Measurements from ENCODE around the gene TSPAN15. TPM values are rescaled to one million over a fixed set of nuclear protein-coding genes. Genes with fewer than 3 reads are reported as not detected.

Gene TSPAN15
- total and polyA plus RNA-seq, 9 donors: 2.8 to 13.7 (median 5.6) TPM

DNA sequence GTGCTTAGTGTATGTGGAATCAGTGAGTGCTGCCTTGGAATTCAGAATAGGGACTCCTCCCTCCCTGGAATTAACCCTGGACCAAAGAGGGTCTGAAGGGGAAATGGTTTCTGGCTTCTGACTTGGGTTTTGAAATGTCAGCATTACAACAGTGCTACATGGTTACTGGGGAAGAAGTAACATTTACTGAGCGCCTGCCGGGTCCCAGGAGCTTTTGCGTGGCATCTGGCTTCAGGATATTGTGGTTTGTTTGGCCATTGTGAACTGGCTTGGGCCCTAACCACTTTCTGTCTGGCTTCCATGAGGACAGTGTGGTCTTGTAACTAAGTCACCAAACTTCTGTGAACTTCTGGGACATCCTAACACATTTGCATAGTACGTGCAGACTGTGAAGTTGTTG, 21.3 kb downstream of the TSPAN15 start:
- H3K27me3 ChIP-seq: no peaks in the 10 kb centered on the region
- no peaks in the 10 kb centered on the region for H3K9me3 ChIP-seq
- peaks cover 3% of the 10 kb centered on the region for H3K4me1 ChIP-seq (ENCODE audit: insufficient read depth)
- H3K4me3 ChIP-seq: no peak overlapping the region
- intact Hi-C loops (cut with DNase I): no loop called here
- no peak for TF ChIP-seq EP300 (IDR thresholded peaks at IDR 0.05)
- TF ChIP-seq, protein P1, sequence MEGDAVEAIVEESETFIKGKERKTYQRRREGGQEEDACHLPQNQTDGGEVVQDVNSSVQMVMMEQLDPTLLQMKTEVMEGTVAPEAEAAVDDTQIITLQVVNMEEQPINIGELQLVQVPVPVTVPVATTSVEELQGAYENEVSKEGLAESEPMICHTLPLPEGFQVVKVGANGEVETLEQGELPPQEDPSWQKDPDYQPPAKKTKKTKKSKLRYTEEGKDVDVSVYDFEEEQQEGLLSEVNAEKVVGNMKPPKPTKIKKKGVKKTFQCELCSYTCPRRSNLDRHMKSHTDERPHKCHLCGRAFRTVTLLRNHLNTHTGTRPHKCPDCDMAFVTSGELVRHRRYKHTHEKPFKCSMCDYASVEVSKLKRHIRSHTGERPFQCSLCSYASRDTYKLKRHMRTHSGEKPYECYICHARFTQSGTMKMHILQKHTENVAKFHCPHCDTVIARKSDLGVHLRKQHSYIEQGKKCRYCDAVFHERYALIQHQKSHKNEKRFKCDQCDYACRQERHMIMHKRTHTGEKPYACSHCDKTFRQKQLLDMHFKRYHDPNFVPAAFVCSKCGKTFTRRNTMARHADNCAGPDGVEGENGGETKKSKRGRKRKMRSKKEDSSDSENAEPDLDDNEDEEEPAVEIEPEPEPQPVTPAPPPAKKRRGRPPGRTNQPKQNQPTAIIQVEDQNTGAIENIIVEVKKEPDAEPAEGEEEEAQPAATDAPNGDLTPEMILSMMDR (IDR thresholded peaks at IDR 0.05): no peak
- TF ChIP-seq POLR2A (IDR thresholded peaks at IDR 0.05): no peak
- H3K27ac ChIP-seq: no peak overlapping the region
- WGBS, 3 donors: 72 to 88% (median 84%) methylated on average over 4 of the region's 4 CpGs
- DNase-seq: no peak
- H3K36me3 ChIP-seq: no peaks in the 10 kb centered on the region

DNA sequence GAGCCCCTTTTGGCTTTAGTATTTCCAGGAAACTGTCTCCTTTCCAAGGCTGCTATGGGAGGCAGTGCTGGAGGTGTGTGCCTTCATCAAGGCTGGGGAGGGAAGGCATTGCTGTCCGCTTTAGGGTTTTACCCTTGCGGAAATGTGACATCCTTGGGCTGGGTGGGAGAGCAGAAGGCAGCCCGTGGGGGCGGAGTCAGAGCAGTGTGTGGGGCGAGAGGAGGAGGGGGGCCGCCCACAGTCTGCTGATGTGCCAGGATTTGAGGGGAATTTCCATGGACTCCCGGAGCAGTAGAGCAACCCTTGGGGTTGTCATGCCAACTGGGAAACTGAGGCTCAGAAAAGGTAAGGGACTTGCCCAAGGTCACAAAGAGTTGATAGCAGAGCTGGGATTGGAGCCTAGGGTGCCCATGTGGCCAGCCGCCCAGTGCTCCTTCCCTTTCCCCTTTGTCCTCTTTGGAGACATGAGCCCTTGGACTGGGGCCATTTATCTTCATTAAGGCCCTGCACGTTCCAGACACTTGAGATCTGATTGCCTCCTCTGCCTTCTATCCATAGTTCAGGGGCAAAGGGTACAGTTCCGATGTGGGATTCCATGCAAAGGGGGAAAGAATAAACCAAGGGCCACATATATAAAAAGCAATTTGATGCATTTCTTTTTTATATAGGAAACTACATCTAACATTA, 22.2 kb downstream of the TSPAN15 start:
- DNase-seq: no peak
- Histone ChIP-seq H3K36me3 (no peaks in the 10 kb centered on the region), H3K27ac (no peak overlapping the region), H3K9me3 (no peaks in the 10 kb centered on the region), H3K27me3 (no peaks in the 10 kb centered on the region), H3K4me3 (no peak overlapping the region), H3K4me1 (ENCODE audit: insufficient read depth) (peaks cover 3% of the 10 kb centered on the region)
- WGBS, 3 donors: 33 to 47% (median 43%) methylated on average over 10 of the region's 10 CpGs
- TF ChIP-seq, protein P1 (IDR thresholded peaks at IDR 0.05): no peak
- TF ChIP-seq EP300 (IDR thresholded peaks at IDR 0.05) (no peak), POLR2A (IDR thresholded peaks at IDR 0.05) (no peak)
- intact Hi-C loops (cut with DNase I): no loop called here

DNA sequence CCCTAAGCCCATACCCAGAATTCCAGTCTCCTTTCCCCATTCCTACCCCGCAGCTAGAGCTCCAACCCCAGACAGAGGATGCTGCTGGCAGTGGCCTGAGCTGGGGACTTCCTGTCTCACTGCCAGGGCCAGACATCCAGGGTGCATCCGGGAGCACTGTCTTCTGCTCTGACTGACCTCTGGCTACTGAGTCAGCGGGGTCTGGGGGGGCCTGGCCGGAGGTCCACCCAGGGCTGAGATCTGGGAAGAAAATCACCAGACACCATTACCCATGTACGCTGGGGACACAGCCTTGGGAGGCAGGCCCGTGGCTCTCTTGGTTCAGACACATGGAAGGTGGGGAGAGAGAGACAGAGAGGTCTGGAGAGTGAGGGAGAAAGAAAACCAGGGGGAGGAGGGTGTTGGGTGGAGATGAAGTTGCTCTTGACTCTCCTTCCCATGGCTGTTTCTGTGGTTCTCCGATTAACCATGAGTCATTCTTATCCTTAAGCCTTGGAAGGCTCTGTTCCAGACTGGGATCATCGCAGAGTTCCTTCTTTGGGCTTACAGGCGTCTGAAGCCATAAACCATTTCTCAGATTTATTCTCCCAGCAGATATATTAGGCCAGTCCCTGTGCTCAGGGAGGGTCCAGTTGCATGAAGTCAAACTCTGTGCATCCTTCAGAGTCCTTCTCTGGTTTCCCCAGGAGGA, 23.6 kb downstream of the TSPAN15 start:
- intact Hi-C loops (cut with DNase I): no loop called here
- Histone ChIP-seq H3K36me3 (no peaks in the 10 kb centered on the region), H3K27me3 (no peaks in the 10 kb centered on the region), H3K4me1 (ENCODE audit: insufficient read depth) (peaks cover 5% of the 10 kb centered on the region), H3K4me3 (no peak overlapping the region), H3K9me3 (no peaks in the 10 kb centered on the region), H3K27ac (no peak overlapping the region)
- no peak for DNase-seq
- TF ChIP-seq EP300 (IDR thresholded peaks at IDR 0.05) (no peak), POLR2A (IDR thresholded peaks at IDR 0.05) (no peak)
- TF ChIP-seq, protein P1 (IDR thresholded peaks at IDR 0.05): no peak
- WGBS, 3 donors: 41 to 60% (median 59%) methylated on average over 9 of the region's 9 CpGs

DNA sequence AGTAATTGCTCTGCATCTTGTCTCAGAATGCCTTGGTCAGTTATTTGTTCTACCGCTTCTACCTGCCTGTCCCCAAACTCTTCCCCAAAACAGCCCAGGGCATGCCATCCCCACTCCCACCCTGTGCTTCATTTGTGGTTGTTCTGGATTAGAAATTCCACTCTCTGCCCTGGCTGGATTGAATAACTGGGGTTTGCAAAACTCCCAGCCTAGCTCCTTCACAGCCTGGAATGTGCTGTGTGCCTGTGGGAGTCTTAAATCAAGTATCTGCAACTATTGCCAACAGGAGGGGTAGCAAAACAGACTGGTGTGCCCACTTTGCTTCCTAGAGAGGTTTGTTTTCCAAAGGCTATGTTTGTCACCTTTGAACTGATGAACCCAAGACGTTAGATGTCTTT, 24.2 kb downstream of the TSPAN15 start:
- Histone ChIP-seq H3K9me3 (no peaks in the 10 kb centered on the region), H3K27ac (no peak overlapping the region), H3K4me3 (no peak overlapping the region), H3K4me1 (ENCODE audit: insufficient read depth) (peaks cover 5% of the 10 kb centered on the region), H3K36me3 (no peaks in the 10 kb centered on the region), H3K27me3 (no peaks in the 10 kb centered on the region)
- 49 to 59% (median 57%) methylated on average over 2 of the region's 2 CpGs for WGBS, 3 donors
- intact Hi-C loops (cut with DNase I): no loop called here
- DNase-seq: no peak
- TF ChIP-seq EP300 (IDR thresholded peaks at IDR 0.05) (no peak), POLR2A (IDR thresholded peaks at IDR 0.05) (no peak)
- TF ChIP-seq, protein P1 (IDR thresholded peaks at IDR 0.05): no peak
